ENCODE measurements around the gene GPR152.

DNA sequence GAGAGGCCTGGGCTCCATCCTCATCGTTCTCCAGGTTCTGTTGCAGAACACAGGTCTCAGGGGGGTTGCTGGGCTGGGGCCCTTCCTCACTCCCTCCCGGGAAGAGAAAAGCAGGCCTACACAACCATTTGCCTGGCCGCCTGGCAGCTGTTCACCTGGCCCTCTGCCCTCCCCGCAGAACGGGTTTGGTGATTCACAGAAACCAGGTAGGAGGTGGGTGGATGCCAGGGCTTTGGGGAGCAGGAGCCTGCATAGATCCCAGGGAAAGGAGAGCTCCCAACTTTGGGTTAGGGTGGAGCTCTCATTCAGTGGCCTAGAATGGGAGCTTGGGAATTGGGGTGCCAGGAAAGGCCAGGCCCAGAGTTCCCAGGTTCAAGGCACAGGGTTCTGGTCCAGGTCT lies 15.5 kb upstream of the GPR152 start:
- TF ChIP-seq POLR2A (IDR thresholded peaks at IDR 0.05; ENCODE audit: control extremely low read depth in 1 of 2, low read depth in 2 of 2, low read length in 2 of 2) (no peak), CTCF (IDR thresholded peaks at IDR 0.05; ENCODE audit: control extremely low read depth in 1 of 3, insufficient read depth in 1 of 3, low read depth in 1 of 3, low read length in 3 of 3) (no peak), RNF2 (IDR thresholded peaks at IDR 0.05; ENCODE audit: borderline replicate concordance, low read depth, low read length, missing control alignments, poor library complexity, severe bottlenecking) (no peak), EZH2 (IDR thresholded peaks at IDR 0.05; ENCODE audit: low read depth, low read length, severe bottlenecking) (no peak), USF2 (IDR thresholded peaks at IDR 0.05; ENCODE audit: low read length) (no peak), MAX (IDR thresholded peaks at IDR 0.05) (no peak), BRCA1 (IDR thresholded peaks at IDR 0.05; ENCODE audit: low read depth, low read length) (no peak), POLR2AphosphoS5 (IDR thresholded peaks at IDR 0.05; ENCODE audit: low read depth, low read length) (no peak), TEAD4 (IDR thresholded peaks at IDR 0.05; ENCODE audit: low read depth, low read length) (no peak), HDAC2 (IDR thresholded peaks at IDR 0.05; ENCODE audit: borderline replicate concordance in 1 of 2, low read depth in 2 of 2, low read length in 2 of 2) (no peak), ATF3 (IDR thresholded peaks at IDR 0.05; ENCODE audit: insufficient read depth, low read depth, low read length) (no peak), RFX5 (IDR thresholded peaks at IDR 0.05; ENCODE audit: borderline replicate concordance, low read depth, low read length) (no peak), YY1 (IDR thresholded peaks at IDR 0.05; ENCODE audit: low read depth, low read length) (no peak), GTF2F1 (IDR thresholded peaks at IDR 0.05; ENCODE audit: borderline replicate concordance, low read depth, low read length) (no peak)

Measured in H1 (cell line).